MCF 10A (cell line): ENCODE data around the gene TJP2. TPM values are rescaled to one million over a fixed set of nuclear protein-coding genes. Genes with fewer than 3 reads are reported as not detected.

Experiments
- BruUV-seq: library from RNA; stranded (reverse); fragments of 400-500 nt; replicated peaks from 2 replicates; lab custom pipeline; 2021; lab: Mats Ljungman, UMichigan
- CTCF ChIA-PET: fragments of 300-600 bp; sonication (Branson Sonifier 250); formaldehyde crosslinking; extraction: SDS; loops from one replicate; lab custom pipeline; 2021; ENCODE audit warnings: antibody characterized with exemption, inconsistent platforms; lab: Yijun Ruan, JAX
- POLR2A ChIA-PET: fragments of 300-600, 350-650 bp; sonication (Branson Sonifier 250); formaldehyde crosslinking; extraction: SDS; loops from one replicate; lab custom pipeline; 2020; ENCODE audit warnings: antibody characterized with exemption, inconsistent platforms; lab: Yijun Ruan, JAX
- DNase-seq: peaks from one replicate; pipeline ENCODE4 v3.0.0-alpha.2; 2018; ENCODE audit not compliant: unreplicated experiment
- H3K27ac Mint-ChIP-seq: one replicate; pipeline ENCODE4 v1.8.0; 2022; ENCODE audit warnings: mild to moderate bottlenecking, low read depth, mixed read lengths; ENCODE audit not compliant: unreplicated experiment
- H3K27me3 Mint-ChIP-seq: one replicate; pipeline ENCODE4 v1.8.0; 2022; ENCODE audit warnings: mixed read lengths; ENCODE audit not compliant: insufficient read depth, unreplicated experiment
- H3K36me3 Mint-ChIP-seq: one replicate; pipeline ENCODE4 v1.8.0; 2022; ENCODE audit warnings: mild to moderate bottlenecking, moderate library complexity, mixed read lengths; ENCODE audit not compliant: insufficient read depth, unreplicated experiment
- H3K4me1 Mint-ChIP-seq: one replicate; pipeline ENCODE4 v1.8.0; 2022; ENCODE audit warnings: mixed read lengths; ENCODE audit not compliant: insufficient read depth, unreplicated experiment
- H3K4me3 Mint-ChIP-seq: one replicate; pipeline ENCODE4 v1.8.0; 2022; ENCODE audit warnings: mild to moderate bottlenecking, moderate library complexity, mixed read lengths; ENCODE audit not compliant: unreplicated experiment
- H3K9me3 Mint-ChIP-seq: one replicate; pipeline ENCODE4 v1.8.0; 2022; ENCODE audit warnings: mixed read lengths; ENCODE audit not compliant: unreplicated experiment
- intact Hi-C: fragments of 100-400 bp; cut with micrococcal nuclease; formaldehyde crosslinking; loops from 2 replicates; pipeline ENCODE4 v1.14.1; 2022
- total RNA-seq: library from RNA; stranded (reverse); gene quantifications from 2 replicates; pipeline ENCODE4 v1.2.3, GENCODE V29; 2022
- TF ChIP-seq, protein P1 (sequence below): fragments of 200-600 bp; IDR thresholded peaks from one replicate; pipeline ENCODE4 v1.8.0; 2022; ENCODE audit warnings: antibody characterized with exemption, mild to moderate bottlenecking; ENCODE audit not compliant: unreplicated experiment

The TJP2 gene
- total RNA-seq, 1 experiment from 2014 or later = 52.2 TPM

DNA sequence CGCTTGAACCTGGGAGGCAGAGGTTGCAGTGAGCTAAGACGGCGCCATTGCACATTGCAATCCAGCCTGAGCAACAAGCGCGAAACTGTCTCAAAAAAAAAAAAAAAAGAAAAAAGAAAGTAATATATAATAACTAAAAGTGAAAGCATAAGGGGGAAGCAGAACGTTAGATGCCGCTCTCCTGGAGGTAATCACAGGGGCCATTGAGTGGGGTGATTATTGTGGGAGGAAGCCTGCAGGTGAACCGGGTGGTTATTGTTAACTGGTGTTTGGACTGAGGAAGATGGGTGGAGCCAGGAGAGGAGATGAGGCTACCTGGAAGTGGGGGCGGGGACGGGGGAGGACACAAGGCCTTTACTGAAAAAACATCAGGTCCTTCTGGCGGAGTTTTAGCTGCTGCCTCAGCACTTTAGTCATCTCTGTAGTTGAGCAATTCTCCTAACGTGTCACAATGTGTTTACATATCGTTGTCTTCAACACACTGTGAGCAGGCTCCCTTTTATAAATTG, 5.3 kb upstream of the TJP2 start:
- CTCF ChIA-PET = interaction anchor here (0.6 to 2.4 kb wide), 10 partner anchors 10 to 136 kb away, joined by 3 to 19 read pairs (median 4); no protein-coding TSS in a partner anchor
- TF ChIP-seq, protein P1, sequence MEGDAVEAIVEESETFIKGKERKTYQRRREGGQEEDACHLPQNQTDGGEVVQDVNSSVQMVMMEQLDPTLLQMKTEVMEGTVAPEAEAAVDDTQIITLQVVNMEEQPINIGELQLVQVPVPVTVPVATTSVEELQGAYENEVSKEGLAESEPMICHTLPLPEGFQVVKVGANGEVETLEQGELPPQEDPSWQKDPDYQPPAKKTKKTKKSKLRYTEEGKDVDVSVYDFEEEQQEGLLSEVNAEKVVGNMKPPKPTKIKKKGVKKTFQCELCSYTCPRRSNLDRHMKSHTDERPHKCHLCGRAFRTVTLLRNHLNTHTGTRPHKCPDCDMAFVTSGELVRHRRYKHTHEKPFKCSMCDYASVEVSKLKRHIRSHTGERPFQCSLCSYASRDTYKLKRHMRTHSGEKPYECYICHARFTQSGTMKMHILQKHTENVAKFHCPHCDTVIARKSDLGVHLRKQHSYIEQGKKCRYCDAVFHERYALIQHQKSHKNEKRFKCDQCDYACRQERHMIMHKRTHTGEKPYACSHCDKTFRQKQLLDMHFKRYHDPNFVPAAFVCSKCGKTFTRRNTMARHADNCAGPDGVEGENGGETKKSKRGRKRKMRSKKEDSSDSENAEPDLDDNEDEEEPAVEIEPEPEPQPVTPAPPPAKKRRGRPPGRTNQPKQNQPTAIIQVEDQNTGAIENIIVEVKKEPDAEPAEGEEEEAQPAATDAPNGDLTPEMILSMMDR = no peak
- BruUV-seq = no TSS peak
- POLR2A ChIA-PET = interaction anchor here (0.8 to 5.3 kb wide), 12 partner anchors 9 to 115 kb away, joined by 3 to 65 read pairs (median 6); no protein-coding TSS in a partner anchor
- H3K4me3 Mint-ChIP-seq = peak overlapping the region; percentile 41
- H3K27ac Mint-ChIP-seq = peak overlapping the region; percentile 77
- peaks cover 5% of the 10 kb centered on the region for H3K36me3 Mint-ChIP-seq
- peaks cover 34% of the 10 kb centered on the region for H3K4me1 Mint-ChIP-seq
- peak; percentile 96 for DNase-seq
- intact Hi-C loops = no loop called here
- H3K27me3 Mint-ChIP-seq = no peaks in the 10 kb centered on the region
- no peaks in the 10 kb centered on the region for H3K9me3 Mint-ChIP-seq

- DNase-seq = no peak
- peaks cover 34% of the 10 kb centered on the region for H3K4me1 Mint-ChIP-seq
- H3K27me3 Mint-ChIP-seq = no peaks in the 10 kb centered on the region
- H3K4me3 Mint-ChIP-seq = peak overlapping the region; percentile 41
- intact Hi-C loops = no loop called here
- peak overlapping the region; percentile 66 for H3K27ac Mint-ChIP-seq
- no TSS peak for BruUV-seq
- TF ChIP-seq, protein P1 = no peak
- POLR2A ChIA-PET = interaction anchor here (0.5 to 5.3 kb wide), 16 partner anchors 9 to 1245 kb away, joined by 3 to 65 read pairs (median 4); no protein-coding TSS in a partner anchor
- CTCF ChIA-PET = interaction anchor here (0.9 to 1.3 kb wide), 6 partner anchors 10 to 77 kb away, joined by 3 to 9 read pairs (median 3); no protein-coding TSS in a partner anchor
- no peaks in the 10 kb centered on the region for H3K9me3 Mint-ChIP-seq
- H3K36me3 Mint-ChIP-seq = peaks cover 11% of the 10 kb centered on the region
Measured at GRCh38 chr9:69170231-69170630, 3.8 kb upstream of the TJP2 start.

- peaks cover 11% of the 10 kb centered on the region for H3K36me3 Mint-ChIP-seq
- H3K27ac Mint-ChIP-seq = peak overlapping the region; percentile 66
- H3K4me3 Mint-ChIP-seq = peak overlapping the region; percentile 41
- peak; percentile 82 for DNase-seq
- ChIA-PET POLR2A (interaction anchor here (0.6 to 5.3 kb wide), 13 partner anchors 9 to 135 kb away, joined by 3 to 65 read pairs (median 4); no protein-coding TSS in a partner anchor), CTCF (interaction anchor here (0.9 to 1.3 kb wide), 5 partner anchors 9 to 77 kb away, joined by 3 to 9 read pairs (median 3); no protein-coding TSS in a partner anchor)
- no peaks in the 10 kb centered on the region for H3K9me3 Mint-ChIP-seq
- no peaks in the 10 kb centered on the region for H3K27me3 Mint-ChIP-seq
- TF ChIP-seq, protein P1 = no peak
- no TSS peak for BruUV-seq
- peaks cover 37% of the 10 kb centered on the region for H3K4me1 Mint-ChIP-seq
- intact Hi-C loops = no loop called here
Measured at GRCh38 chr9:69171049-69171448, 3.0 kb upstream of the TJP2 start.

GRCh38 chr9:69171517-69171916, 2.6 kb upstream of the TJP2 start:
- ChIA-PET POLR2A (interaction anchor here (0.6 to 5.3 kb wide), 10 partner anchors 8 to 67 kb away, joined by 3 to 65 read pairs (median 7); no protein-coding TSS in a partner anchor), CTCF (interaction anchor here (0.7 to 1.1 kb wide), 3 partner anchors 34 to 78 kb away, joined by 3 to 4 read pairs (median 3); no protein-coding TSS in a partner anchor)
- intact Hi-C loops = no loop called here
- peak overlapping the region; percentile 66 for H3K27ac Mint-ChIP-seq
- H3K27me3 Mint-ChIP-seq = no peaks in the 10 kb centered on the region
- peaks cover 42% of the 10 kb centered on the region for H3K4me1 Mint-ChIP-seq
- TF ChIP-seq, protein P1 = no peak
- BruUV-seq = no TSS peak
- peaks cover 11% of the 10 kb centered on the region for H3K36me3 Mint-ChIP-seq
- no peak for DNase-seq
- peak overlapping the region; percentile 41 for H3K4me3 Mint-ChIP-seq
- H3K9me3 Mint-ChIP-seq = no peaks in the 10 kb centered on the region
